ENCODE measurements around the gene DGKH.
"Not testable (repeated sequence)": the region's sequence is repeated elsewhere in the genome, so short reads cannot be mapped to it uniquely, and the experiment has no call there.

The DGKH gene

DNA sequence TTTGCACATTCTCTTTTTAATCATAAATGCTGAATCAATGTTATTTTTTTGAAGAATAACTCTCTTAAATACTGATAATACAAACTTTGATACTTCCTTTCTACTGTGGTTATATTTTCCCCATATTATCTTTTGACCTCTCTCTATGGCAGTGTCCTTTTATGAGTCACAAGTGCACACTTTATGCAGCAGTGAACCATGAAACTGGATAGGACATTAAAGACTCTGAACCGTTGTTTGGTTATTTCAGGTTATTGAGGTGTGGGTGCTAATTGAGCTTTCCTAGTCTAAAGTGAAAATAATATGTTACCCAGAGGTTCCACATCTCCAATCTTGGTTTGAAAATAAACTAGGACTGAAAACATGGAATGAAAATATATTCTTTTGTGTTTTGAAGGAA is 71.4 kb downstream of the DGKH start:
- no peak for DNase-seq

DNA sequence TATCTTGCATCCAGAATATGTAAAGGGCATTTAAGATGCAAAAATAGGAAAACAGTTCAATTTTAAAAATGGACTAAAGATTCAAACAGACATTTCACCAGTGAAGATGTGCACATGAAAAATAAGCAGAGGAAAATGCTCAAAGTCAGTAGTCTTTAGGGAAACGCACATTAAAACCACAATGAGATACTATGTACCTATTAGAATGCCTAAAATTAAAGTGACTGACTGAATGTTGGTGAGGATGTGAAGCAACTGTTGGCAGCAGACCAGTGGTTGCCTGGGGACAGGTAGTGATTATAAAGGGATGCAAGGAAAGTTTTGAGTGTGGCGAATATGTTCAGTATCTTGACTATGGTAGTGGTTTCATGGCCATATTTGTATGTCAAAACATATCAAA is 75.2 kb downstream of the DGKH start:
- no peak for DNase-seq

DNA sequence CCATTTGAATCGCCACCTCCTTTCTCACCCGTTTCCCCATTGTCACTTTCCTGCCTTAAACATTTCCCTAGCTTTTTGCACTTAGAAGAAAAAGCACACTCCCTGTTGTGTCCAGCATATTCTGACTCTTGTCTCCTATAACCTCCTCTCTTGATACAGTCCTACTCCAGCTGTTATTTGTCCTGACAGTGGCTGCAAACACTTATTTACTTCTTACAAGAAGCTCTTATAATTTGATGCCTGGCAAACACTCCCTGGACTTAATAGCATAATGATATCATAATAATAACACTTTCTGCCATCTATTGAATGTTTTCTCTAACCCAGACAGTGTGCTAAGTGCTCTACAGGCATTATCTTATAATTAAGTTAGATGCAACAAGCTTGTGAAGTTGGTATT is 76.6 kb downstream of the DGKH start:
- no peak for DNase-seq

DNA sequence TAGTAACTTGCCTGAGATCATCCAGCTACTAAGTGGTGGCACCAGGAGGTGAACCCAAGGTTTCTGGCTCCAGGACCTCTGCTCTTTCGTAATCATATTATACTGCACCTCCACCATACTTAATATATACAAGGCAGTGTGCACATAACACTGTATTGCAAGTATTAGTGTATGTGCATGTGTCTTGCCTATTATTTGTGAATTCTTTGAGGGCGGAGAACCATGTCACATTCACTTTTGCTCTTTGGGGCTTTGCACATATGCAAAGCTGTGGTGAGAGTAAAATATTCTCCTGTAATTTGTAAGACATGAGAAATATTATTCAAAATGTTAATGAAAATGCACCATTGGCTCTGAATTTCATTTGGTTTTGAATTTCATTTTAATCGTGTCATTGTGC is 78.6 kb downstream of the DGKH start:
- no peak for DNase-seq

DNA sequence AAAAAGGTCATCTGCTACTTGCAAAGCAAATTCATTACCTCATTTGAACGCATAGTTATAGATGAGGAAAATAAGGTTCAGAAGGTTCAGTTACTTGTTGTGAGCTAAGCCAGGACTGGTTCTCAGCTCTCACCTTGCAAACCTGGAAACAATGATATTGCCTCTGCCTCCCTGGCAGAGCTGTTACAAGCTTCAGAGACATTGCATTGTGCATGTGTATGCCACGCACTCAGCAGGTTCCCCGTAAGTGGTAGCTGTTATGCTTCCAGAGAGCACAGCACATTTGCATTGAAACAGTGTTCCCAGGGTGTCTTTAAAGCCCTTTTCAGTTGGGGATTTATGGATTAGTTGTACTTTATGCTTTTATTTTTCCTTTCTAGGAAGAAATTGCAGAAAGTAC is 80.6 kb downstream of the DGKH start:
- no peak for DNase-seq

DNA sequence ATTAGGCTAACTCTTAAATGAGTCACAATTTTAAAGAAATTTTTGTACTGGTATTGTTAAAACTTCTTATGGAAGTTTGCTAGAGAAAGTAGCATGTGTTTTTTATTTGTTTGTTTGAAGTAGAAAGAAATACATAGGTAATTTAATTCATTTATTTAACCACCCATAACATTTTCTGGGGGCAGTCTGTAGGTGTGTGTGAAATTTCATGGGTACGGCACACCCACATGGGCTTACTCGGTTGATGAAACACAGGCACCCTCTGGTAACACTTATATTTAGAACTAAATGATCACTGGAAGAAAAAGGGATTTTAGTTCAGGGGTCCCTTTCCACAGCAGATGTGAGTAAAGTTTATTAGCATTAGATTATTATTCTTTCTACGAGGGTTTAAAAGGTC is 88.1 kb downstream of the DGKH start:
- no peak for DNase-seq

DNA sequence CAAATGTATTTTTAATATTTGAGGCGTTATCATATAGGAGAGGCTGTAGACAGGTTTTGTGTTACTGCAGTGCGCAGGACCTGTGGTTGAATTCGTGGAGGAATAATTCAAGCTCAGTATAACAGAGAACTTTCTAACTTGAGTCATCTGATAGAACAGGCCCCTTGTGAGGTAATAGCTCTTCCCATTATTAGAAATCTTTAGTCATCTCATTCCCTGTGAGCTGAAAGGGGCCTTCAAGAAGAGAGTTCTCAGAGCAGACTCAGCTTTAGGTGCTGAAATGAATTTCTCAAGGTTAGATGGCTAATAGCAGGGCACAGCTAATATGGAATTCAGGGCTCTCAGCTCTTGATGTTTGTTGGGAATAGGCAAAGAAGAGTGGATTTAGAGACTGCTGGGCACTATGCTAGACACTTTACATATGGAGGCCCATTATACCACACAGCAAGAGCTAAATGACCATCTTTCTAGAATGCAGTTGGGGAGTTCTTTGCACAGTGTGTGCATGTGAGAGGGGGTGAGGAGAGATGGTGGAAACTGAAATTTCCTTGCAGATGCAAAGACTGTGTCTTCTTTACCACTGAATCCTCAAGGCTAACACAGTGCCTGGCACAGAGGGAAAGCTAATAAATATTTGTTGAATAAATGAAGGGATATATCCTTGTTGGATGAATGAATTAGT is 89.5 kb downstream of the DGKH start:
- no peak for DNase-seq

DNA sequence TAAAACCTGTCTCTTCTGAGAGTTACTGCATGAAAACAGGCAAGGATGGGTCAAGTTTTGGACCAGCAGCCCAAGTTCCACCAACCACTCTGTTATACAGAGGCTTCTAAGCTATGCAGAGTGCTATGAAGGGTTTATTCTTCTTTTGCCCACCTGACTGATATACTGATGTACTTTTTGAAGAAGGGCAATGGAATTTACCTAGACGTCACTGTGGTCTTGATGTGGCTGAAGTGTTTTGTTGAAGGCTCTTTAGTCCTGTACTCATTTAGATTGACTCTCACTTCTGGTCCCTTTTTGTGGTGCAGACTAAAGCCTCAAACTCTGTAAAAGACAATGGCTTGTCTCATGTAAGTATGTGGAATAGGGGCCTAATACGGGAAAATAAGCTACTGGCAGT is 92.0 kb downstream of the DGKH start:
- no peak for DNase-seq

DNA sequence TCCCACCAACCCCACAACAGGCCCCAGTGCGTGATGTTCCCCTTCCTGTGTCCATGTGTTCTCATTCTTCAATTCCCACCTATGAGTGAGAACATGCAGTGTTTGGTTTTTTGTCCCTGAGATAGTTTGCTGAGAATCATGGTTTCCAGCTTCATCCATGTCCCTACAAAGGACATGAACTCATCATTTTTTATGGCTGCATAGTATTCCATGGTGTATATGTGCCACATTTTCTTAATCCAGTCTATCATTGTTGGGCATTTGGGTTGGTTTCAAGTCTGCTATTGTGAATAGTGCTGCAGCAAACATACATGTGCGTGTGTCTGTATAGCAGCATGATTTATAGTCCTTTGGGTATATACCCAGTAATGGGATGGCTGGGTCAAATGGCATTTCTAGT is 92.6 kb downstream of the DGKH start:
- DNase-seq = not testable (repeated sequence)

DNA sequence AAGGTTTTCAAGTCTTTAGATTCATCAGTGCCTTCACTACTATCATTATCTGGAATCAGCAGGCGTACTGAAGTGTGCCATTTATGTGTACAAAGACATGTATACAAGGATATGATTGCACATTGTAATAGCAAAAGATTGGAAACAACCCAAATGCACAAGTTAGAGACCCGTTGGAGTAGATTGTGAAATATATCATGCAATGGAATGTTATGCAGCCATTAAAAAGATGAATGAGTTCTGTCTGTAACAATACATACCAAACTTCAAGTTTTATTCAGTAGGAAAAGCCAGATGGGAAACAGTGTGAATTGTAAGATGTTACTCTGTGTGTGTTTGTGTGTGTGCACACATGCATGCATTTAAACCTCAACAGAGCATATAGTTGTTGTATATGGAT is 97.9 kb downstream of the DGKH start:
- no peak for DNase-seq

DNA sequence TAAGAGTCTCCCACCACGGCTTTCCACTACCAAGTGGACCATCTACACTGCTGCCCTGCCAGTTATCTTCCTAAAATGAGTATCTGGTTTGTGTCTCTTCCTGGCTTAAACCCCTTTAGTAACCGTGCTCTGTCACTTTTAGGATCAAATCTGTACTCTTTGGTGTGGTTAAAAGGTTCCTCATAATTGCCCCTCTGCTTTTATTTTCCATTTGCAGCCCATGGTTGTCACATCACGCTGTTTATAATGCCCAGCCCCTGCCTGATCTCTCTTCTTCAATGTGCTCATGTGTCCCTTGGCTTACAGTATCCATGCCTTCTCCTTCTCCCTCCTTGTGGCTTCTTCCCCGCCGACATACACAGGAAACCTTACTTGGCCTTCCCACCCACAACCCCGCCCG is 100.1 kb downstream of the DGKH start:
- DNase-seq = no peak

DNA sequence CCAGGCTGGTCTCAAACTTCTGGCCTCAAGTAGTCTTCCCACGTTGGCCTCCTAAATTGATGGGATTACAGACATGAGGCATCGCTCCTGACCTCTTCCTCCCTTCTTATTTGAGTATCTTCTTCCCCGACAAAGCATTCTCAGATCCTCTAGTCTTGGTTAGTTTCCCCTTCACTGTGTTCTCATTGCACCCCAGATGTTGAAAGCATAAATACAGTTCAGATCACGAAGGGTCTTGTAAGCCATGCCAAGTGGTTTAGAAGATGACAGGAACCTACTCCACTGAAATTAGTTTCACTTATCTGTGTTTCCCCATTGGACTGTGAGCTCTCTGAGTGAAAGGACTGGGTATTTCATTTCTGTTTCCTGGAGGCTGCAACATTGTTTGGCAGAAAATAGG is 100.7 kb downstream of the DGKH start:
- DNase-seq = no peak

DNA sequence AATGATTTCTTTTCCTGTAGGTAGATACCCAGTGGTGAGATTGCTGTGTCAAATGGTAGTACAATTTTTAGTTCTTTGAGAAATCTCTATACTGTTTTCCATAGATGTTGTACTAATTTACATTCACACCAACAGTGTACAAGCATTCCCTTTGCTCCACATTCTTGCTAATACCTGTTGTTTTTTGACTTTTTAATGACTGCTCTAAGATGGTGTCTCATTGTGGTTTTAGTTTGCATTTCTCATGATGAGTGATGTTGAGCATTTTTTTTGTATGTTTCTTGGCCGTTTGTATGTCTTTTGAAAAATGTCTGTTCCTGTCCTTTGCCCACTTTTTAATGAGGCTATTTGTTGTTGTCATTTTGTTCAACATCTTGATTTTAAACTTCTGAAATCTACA is 103.3 kb downstream of the DGKH start:
- no peak for DNase-seq

DNA sequence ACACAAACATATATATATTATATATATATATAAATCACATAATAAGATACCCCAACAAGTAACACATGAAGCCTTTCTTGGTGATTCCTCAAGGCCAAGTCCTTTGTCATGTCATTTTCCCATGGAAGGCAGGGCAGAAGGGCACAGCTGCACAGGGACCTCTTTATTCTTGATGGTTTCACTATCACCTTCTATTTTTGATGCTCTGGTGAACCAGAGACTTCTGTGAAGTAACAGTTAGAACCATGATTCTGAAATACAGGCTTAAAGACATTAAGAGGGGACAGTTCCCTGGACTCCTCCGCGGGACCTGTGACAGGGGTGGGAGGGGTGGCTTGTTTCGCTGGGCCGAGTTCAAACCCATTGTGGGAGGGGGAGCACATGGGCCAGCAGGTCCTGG is 104.0 kb downstream of the DGKH start:
- DNase-seq = no peak

DNA sequence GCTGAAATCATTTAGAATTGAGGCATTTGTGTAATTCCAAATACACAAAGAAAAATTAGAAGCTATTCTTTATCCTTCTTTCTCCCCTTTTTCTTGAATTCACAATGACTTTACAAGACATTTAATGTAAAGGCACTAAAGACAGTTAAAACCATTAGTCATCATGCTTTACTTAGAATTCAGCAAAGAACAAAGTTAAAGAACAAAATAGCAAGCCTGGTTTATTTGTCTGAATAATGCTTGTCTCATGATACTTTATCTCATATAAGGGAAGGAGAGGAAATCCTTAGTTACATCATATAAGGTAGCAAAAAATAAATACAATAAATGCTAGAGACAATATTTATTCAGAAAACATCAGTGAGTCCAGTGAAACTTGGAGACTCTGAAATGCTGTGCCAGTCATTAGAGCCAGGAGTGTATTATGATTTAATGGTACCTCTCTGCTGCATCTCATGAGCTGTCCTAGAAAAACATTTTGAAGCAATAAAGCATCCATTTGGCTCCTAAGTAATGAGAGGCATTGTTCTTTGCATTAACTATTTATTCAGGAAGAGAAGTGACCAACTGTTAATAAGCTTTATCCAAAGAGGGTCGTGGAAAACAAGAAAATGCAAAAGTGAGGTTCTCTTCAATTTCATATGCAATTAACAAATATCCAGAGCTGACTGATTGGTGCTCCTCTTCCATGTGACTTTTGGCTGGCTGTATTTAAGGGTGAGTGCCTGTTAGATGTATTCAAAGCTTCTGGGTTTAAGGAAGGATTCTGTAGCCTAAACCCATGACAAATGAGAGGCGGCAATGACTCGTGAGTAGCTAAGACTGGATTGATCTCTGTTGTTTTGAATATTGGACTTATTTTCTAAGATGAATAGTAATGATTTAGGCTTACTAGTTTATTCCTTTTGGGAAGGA is 105.0 kb downstream of the DGKH start:
- DNase-seq = no peak

DNA sequence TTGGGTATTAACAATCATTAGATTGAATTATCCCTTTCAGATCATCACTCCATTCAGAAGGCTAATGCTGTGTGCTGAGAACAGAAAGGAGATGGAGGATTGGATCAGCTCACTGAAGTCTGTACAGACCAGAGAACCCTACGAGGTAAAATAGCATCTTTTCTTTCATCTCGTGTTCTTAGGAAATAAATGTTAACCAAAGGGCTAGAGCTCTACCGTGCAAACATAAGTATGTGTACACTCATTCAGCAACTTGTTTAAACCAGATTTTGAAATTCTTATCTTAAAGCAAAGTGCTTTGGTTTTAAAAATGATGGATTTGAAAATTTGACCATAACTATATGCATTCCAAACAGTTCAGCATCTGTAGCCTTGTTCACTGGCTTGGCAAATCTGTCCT is 106.8 kb downstream of the DGKH start:
- DNase-seq = no peak

DNA sequence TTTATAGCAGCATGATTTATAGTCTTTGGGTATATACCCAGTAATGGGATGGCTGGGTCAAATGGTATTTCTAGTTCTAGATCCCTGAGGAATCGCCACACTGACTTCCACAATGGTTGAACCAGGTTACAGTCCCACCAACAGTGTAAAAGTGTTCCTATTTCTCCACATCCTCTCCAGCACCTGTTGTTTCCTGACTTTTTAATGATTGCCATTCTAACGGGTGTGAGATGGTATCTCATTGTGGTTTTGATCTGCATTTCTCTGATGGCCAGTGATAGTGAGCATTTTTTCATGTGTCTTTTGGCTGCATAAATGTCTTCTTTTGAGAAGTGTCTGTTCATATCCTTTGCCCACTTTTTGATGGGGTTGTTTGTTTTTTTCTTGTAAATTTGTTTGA is 114.9 kb downstream of the DGKH start:
- not testable (repeated sequence) for DNase-seq

DNA sequence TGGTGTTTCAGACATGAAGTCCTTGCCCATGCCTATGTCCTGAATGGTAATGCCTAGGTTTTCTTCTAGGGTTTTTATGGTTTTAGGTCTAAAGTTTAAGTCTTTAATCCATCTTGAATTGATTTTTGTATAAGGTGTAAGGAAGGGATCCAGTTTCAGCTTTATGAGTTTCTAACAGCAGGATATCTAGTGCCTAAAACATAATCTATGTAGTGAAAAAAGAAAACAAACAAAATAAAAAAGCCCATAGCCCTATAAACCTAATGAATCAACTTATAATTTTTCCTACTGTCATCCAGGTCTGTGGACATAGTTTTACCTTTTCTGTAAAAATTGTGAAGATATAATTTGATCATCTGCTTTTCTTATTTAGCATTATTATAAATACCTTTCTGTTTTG is 115.5 kb downstream of the DGKH start:
- not testable (repeated sequence) for DNase-seq

DNA sequence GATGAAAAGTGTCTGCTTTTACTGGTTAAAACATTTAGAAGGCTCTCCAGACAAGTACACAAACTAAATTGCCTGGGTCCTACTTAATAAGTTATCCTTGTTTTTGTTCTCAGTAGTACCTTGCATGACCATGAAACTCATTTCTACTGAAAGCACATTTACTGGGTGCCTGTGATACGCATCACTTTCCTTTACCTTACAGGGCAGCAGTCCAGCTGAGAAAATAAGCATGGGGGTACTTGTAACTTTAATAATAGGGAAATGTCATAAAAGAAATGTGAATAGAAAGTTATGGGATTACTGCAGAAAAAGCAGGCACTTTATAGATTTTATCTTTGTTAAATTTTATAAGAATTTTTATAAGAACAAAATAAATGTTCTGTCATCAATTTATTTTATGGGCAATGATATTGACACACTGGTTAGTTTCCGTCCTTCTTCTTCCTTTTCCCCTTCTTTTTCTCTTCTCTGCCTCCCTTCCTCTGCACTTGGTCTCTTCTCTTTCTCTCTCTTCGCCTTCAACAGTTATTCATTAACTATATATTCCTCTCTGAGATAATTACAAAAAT is 116.2 kb downstream of the DGKH start:
- no peak for DNase-seq

DNA sequence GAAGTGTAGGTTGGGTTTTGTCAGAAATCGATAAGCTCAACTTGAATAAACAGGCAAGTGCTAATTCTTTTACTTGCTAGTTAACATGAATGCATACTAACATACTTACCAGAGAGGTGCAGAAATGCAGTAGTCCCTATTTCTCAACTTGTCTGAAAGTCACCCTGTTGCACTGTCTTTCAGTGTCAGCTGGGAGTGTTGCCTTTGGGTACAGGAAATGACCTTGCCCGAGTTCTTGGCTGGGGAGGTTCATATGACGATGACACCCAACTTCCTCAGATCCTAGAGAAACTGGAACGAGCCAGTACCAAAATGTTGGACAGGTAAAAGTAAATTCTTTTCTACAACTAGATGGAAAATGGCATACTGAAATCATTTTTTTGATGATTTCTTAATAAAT is 120.0 kb downstream of the DGKH start:
- no peak for DNase-seq

DNA sequence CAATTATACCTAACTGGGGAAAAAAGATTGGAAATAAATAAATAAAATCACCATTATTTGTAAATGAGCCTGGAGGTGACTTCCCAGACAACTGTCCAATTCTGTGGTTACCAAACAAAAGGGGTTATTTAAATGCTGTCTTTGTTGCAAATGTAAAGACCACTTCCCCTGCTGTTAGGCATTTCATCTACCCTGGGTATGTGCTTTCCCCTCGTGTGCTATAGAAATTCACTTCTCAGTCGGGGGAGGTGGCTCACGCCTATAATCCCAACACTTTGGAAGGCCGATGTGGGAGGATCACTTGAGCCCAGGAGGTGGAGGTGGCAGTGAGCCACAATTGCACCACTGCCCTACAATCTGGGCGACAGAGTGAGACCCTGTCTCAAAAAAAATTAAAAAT is 121.6 kb downstream of the DGKH start:
- DNase-seq = no peak

DNA sequence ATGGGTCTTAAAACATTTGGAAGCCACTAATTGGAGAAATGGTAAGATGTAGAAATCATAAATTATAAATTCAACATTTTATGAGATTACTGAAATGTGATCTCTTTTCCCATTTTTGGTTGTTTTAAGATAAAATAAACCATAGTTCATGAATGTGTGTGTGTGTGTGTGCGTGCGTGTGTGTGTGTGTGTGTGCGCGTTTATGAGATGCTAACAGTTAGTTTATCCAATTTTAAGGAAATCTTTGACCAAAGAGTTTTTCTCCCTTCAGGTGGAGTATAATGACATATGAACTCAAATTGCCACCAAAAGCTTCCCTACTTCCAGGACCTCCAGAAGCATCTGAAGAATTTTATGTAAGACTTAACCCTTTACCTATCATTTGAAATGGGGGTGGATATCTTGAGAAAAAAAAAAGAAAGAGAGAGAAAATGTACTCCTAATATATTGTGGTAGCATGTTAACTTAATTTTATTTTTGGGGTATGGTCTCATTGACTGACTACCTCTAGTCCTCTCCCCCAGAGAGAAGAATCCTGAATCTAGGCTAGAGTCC is 125.4 kb downstream of the DGKH start:
- DNase-seq = no peak

DNA sequence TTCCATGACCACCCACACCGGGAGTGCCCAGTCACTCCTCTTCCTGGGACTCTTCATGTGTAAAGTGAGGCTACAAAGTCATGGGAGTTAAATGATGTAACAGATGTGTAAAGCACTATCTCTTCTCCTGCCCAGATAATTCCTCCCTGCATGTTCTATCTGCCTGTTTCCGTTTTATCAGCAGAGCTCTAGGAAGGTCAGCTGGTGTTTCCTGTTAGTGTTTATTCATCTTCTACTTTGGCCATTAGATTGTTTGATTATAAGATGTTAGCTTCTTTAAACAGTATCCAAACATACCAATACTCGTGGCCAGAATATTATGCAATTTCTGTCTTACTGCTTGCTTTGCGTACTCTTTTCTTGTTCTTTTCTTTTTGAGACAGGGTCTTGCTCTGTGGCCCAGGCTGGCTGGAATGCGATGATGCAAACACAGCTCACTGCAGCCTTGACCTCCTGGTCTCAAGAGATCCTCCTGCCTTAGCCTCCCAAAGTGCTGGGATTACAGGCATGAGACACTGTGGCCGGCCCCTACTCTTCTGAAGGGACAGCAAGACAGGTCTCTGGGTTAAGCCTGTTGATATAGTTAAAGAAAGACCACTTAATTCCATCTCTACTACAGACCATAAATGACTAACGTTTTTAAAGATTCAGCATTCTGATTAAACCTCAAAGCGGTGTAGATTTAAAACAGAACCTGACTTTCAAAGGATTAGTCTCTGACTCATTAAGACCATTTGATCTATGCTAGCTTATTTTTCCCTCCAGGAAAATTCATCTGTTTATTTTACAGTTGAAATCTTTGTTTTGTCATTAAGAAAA is 126.1 kb downstream of the DGKH start:
- no peak for DNase-seq
